ENCODE measurements around the gene MEAF6. TPM values are rescaled to one million over a fixed set of nuclear protein-coding genes. Genes with fewer than 3 reads are reported as not detected.

Gene MEAF6
- total RNA-seq (2022): 36.8 and 38.3 TPM in 2 replicates
- Bru-seq, nascent RNA: percentile 61 among the genes with signal in this experiment
- percentile 72 among the genes with signal in this experiment for BruChase-seq, experiment 1, labeled RNA remaining after a 2-hour chase
- BruChase-seq, experiment 2, labeled RNA remaining after a 6-hour chase: percentile 82 among the genes with signal in this experiment
- long read RNA-seq, transcript MEAF6-206 (8 exons, 1,408 nt): minor isoform, 14 of 107 reads
- long read RNA-seq, transcript MEAF6-201 (7 exons, 1,525 nt): major isoform, 85 of 107 reads
- long read RNA-seq, partial matches to known transcripts: 2 of 107 reads
- long read RNA-seq, other reads (novel, unspliced or antisense): 4 of 107 reads

- H3K27me3 ChIP-seq (replicated peaks; ENCODE audit: control insufficient read depth, insufficient read depth, low read length): no peaks in the 10 kb centered on the region
- intact Hi-C loops (cut with micrococcal nuclease; ENCODE audit: unreplicated experiment): loop anchor here (2.0 kb wide), 1 partner anchor 20 kb away; no protein-coding TSS in a partner anchor
- peak; percentile 69 to 84 for DNase-seq
- BruUV-seq (replicated peaks): no TSS peak
- no peaks in the 10 kb centered on the region for H3K36me3 ChIP-seq (ENCODE audit: control insufficient read depth, insufficient read depth, low read length)
- CTCF ChIA-PET: interaction anchor here (0.5 to 1.7 kb wide), 8 partner anchors 11 to 1492 kb away, joined by 3 to 6 read pairs (median 4); partner anchors contain the start of genes GNL2 and POU3F1
- peak within 1 kb of the TSS; percentile 84 for H3K4me3 Mint-ChIP-seq (ENCODE audit: unreplicated experiment)
- TF ChIP-seq, protein P1, sequence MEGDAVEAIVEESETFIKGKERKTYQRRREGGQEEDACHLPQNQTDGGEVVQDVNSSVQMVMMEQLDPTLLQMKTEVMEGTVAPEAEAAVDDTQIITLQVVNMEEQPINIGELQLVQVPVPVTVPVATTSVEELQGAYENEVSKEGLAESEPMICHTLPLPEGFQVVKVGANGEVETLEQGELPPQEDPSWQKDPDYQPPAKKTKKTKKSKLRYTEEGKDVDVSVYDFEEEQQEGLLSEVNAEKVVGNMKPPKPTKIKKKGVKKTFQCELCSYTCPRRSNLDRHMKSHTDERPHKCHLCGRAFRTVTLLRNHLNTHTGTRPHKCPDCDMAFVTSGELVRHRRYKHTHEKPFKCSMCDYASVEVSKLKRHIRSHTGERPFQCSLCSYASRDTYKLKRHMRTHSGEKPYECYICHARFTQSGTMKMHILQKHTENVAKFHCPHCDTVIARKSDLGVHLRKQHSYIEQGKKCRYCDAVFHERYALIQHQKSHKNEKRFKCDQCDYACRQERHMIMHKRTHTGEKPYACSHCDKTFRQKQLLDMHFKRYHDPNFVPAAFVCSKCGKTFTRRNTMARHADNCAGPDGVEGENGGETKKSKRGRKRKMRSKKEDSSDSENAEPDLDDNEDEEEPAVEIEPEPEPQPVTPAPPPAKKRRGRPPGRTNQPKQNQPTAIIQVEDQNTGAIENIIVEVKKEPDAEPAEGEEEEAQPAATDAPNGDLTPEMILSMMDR (IDR thresholded peaks at IDR 0.05; ENCODE audit: insufficient read depth in 1 of 2, low read depth in 1 of 2, low read length in 1 of 2, severe bottlenecking in 1 of 2, unreplicated experiment in 1 of 2): peak in 1 of 2 experiments; percentile 68
- peak within 1 kb of the TSS; percentile 84 for H3K27ac Mint-ChIP-seq (ENCODE audit: unreplicated experiment)
- POLR2A ChIA-PET: interaction anchor here (0.6 to 1.6 kb wide), 7 partner anchors 27 to 1485 kb away, joined by 3 to 6 read pairs (median 4); partner anchors contain the start of genes SNIP1 and ZC3H12A
- no peaks in the 10 kb centered on the region for H3K27me3 Mint-ChIP-seq (ENCODE audit: insufficient read depth, unreplicated experiment)
- no peaks in the 10 kb centered on the region for H3K9me3 ChIP-seq
- H3K4me3 ChIP-seq (ENCODE audit: low read depth, low read length): peak within 1 kb of the TSS; percentile 69
- H3K36me3 Mint-ChIP-seq (ENCODE audit: insufficient read depth, unreplicated experiment): peaks cover 11% of the 10 kb centered on the region
- H3K4me1 Mint-ChIP-seq (ENCODE audit: low read depth, unreplicated experiment): peaks cover 14% of the 10 kb centered on the region
- H3K4me1 ChIP-seq: peaks cover 10% of the 10 kb centered on the region; the same call in 1 of the 2 replicates
- no peaks in the 10 kb centered on the region for H3K9me3 Mint-ChIP-seq (ENCODE audit: unreplicated experiment)
Observed at GRCh38 chr1:37514350-37515184, at the start of gene MEAF6. Gene MEAF6 (minus strand): TSS chr1:37514766. CDS start chr1:37514746, 20 bp downstream.

- H3K27me3 Mint-ChIP-seq (ENCODE audit: insufficient read depth, unreplicated experiment): no peaks in the 10 kb centered on the region
- peaks cover 17% of the 10 kb centered on the region for H3K4me1 ChIP-seq
- no peaks in the 10 kb centered on the region for H3K9me3 Mint-ChIP-seq (ENCODE audit: unreplicated experiment)
- H3K4me3 Mint-ChIP-seq (ENCODE audit: unreplicated experiment): no peak overlapping the region
- no peak overlapping the region for H3K27ac Mint-ChIP-seq (ENCODE audit: unreplicated experiment)
- intact Hi-C loops (cut with micrococcal nuclease; ENCODE audit: unreplicated experiment): no loop called here
- TF ChIP-seq, protein P1 (IDR thresholded peaks at IDR 0.05; ENCODE audit: insufficient read depth in 1 of 2, low read depth in 1 of 2, low read length in 1 of 2, severe bottlenecking in 1 of 2, unreplicated experiment in 1 of 2): no peak
- no peaks in the 10 kb centered on the region for H3K36me3 ChIP-seq (ENCODE audit: control insufficient read depth, insufficient read depth, low read length)
- no peaks in the 10 kb centered on the region for H3K9me3 ChIP-seq
- H3K4me1 Mint-ChIP-seq (ENCODE audit: low read depth, unreplicated experiment): peaks cover 11% of the 10 kb centered on the region
- no peak for DNase-seq
- no TSS peak for BruUV-seq (replicated peaks)
- H3K4me3 ChIP-seq (ENCODE audit: low read depth, low read length): no peak overlapping the region
- ChIA-PET POLR2A (no interaction called here), CTCF (no interaction called here)
- peaks cover 34% of the 10 kb centered on the region for H3K36me3 Mint-ChIP-seq (ENCODE audit: insufficient read depth, unreplicated experiment)
- H3K27me3 ChIP-seq (replicated peaks; ENCODE audit: control insufficient read depth, insufficient read depth, low read length): no peaks in the 10 kb centered on the region
Observed at GRCh38 chr1:37562984-37563383, 48.4 kb upstream of the MEAF6 start.

Data from Caco-2 (cell line).